ENCODE measurements around the gene PDIK1L. TPM values are rescaled to one million over a fixed set of nuclear protein-coding genes. Genes with fewer than 3 reads are reported as not detected.

Gene PDIK1L
- total and polyA plus RNA-seq, 9 of the 15 experiments (the other 6 are each of a cell fraction or from before 2014, with no cell fraction given): 12.8 to 30.2 (median 21.5) TPM

DNA sequence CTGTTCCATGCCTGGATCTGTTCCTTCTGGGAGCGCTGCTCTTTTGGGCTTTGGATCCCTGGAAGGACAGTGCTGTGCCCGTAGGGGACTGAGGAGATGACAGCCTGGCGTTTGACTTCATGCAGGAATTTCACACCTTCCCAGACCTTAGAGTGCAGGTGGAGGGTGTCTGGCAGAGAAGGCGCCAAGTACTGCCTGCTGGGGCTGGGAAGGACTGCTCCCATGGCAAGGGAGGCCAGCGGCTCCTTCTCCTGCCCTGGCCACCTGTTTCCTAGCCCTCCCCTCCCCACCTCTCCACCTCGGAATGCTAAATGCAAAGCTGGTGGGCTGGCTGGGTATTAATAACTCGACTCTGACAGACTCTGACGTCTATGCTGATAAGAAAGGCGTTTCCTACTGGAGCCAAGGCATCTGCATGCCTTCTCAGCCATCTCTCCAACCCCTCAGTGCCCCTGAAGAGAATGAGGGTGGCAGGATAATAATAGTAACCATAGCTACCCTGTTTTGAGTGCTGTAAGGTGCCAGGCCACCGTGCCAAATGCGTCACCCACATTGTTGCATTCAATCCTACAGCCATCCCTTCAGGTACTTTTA, 17.5 kb upstream of the PDIK1L start (continued):
- TF ChIP-seq, protein P1, sequence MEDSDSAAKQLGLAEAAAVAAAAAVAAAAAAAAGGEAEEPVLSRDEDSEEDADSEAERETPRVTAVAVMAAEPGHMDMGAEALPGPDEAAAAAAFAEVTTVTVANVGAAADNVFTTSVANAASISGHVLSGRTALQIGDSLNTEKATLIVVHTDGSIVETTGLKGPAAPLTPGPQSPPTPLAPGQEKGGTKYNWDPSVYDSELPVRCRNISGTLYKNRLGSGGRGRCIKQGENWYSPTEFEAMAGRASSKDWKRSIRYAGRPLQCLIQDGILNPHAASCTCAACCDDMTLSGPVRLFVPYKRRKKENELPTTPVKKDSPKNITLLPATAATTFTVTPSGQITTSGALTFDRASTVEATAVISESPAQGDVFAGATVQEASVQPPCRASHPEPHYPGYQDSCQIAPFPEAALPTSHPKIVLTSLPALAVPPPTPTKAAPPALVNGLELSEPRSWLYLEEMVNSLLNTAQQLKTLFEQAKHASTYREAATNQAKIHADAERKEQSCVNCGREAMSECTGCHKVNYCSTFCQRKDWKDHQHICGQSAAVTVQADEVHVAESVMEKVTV (CRISPR knock-in tag; IDR thresholded peaks at IDR 0.05): no peak
- TF ChIP-seq, protein P2, sequence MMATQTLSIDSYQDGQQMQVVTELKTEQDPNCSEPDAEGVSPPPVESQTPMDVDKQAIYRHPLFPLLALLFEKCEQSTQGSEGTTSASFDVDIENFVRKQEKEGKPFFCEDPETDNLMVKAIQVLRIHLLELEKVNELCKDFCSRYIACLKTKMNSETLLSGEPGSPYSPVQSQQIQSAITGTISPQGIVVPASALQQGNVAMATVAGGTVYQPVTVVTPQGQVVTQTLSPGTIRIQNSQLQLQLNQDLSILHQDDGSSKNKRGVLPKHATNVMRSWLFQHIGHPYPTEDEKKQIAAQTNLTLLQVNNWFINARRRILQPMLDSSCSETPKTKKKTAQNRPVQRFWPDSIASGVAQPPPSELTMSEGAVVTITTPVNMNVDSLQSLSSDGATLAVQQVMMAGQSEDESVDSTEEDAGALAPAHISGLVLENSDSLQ (IDR thresholded peaks at IDR 0.05): peak; percentile 86
- TF ChIP-seq, protein P3, sequence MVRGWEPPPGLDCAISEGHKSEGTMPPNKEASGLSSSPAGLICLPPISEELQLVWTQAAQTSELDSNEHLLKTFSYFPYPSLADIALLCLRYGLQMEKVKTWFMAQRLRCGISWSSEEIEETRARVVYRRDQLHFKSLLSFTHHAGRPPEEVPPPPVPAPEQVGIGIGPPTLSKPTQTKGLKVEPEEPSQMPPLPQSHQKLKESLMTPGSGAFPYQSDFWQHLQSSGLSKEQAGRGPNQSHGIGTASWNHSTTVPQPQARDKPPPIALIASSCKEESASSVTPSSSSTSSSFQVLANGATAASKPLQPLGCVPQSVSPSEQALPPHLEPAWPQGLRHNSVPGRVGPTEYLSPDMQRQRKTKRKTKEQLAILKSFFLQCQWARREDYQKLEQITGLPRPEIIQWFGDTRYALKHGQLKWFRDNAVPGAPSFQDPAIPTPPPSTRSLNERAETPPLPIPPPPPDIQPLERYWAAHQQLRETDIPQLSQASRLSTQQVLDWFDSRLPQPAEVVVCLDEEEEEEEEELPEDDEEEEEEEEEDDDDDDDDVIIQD (CRISPR knock-in tag; IDR thresholded peaks at IDR 0.05): no peak
- TF ChIP-seq, protein P4, sequence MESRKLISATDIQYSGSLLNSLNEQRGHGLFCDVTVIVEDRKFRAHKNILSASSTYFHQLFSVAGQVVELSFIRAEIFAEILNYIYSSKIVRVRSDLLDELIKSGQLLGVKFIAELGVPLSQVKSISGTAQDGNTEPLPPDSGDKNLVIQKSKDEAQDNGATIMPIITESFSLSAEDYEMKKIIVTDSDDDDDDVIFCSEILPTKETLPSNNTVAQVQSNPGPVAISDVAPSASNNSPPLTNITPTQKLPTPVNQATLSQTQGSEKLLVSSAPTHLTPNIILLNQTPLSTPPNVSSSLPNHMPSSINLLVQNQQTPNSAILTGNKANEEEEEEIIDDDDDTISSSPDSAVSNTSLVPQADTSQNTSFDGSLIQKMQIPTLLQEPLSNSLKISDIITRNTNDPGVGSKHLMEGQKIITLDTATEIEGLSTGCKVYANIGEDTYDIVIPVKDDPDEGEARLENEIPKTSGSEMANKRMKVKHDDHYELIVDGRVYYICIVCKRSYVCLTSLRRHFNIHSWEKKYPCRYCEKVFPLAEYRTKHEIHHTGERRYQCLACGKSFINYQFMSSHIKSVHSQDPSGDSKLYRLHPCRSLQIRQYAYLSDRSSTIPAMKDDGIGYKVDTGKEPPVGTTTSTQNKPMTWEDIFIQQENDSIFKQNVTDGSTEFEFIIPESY (CRISPR knock-in tag; IDR thresholded peaks at IDR 0.05): 0 out of 2 replicates have a peak, but pooled peaks have one; percentile 39
- TF ChIP-seq ZNF12 (CRISPR knock-in tag; IDR thresholded peaks at IDR 0.05): no peak
- 0 out of 2 replicates have a peak, but pooled peaks have one; percentile 21 for TF ChIP-seq ZBTB7A (IDR thresholded peaks at IDR 0.05; ENCODE audit: borderline replicate concordance, control insufficient read depth, low read depth, low read length)
- TF ChIP-seq KDM4B (IDR thresholded peaks at IDR 0.05; ENCODE audit: borderline replicate concordance in 2 of 2, low read depth in 1 of 2): peak in 1 of 2 experiments; percentile 49; a peak in 1 of 4 replicates
- 0 out of 2 replicates have a peak, but pooled peaks have one; percentile 26 for TF ChIP-seq ZNF41 (CRISPR knock-in tag; conservative IDR thresholded peaks at IDR 0.05)
- TF ChIP-seq, protein P5, sequence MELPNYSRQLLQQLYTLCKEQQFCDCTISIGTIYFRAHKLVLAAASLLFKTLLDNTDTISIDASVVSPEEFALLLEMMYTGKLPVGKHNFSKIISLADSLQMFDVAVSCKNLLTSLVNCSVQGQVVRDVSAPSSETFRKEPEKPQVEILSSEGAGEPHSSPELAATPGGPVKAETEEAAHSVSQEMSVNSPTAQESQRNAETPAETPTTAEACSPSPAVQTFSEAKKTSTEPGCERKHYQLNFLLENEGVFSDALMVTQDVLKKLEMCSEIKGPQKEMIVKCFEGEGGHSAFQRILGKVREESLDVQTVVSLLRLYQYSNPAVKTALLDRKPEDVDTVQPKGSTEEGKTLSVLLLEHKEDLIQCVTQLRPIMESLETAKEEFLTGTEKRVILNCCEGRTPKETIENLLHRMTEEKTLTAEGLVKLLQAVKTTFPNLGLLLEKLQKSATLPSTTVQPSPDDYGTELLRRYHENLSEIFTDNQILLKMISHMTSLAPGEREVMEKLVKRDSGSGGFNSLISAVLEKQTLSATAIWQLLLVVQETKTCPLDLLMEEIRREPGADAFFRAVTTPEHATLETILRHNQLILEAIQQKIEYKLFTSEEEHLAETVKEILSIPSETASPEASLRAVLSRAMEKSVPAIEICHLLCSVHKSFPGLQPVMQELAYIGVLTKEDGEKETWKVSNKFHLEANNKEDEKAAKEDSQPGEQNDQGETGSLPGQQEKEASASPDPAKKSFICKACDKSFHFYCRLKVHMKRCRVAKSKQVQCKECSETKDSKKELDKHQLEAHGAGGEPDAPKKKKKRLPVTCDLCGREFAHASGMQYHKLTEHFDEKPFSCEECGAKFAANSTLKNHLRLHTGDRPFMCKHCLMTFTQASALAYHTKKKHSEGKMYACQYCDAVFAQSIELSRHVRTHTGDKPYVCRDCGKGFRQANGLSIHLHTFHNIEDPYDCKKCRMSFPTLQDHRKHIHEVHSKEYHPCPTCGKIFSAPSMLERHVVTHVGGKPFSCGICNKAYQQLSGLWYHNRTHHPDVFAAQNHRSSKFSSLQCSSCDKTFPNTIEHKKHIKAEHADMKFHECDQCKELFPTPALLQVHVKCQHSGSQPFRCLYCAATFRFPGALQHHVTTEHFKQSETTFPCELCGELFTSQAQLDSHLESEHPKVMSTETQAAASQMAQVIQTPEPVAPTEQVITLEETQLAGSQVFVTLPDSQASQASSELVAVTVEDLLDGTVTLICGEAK (IDR thresholded peaks at IDR 0.05): no peak
- TF ChIP-seq, protein P5 (CRISPR knock-in tag; IDR thresholded peaks at IDR 0.05): no peak
